Breast epithelium (tissue), 3 donors: ENCODE results near the gene NRXN3.

Source experiments
- CTCF ChIP-seq, 3 donors: fragments of 450-650 bp; IDR thresholded peaks; one replicate each; pipeline ENCODE4 v1.5.1; 2016 to 2017; ENCODE audit warnings: antibody characterized with exemption in 3 of 3, mild to moderate bottlenecking in 3 of 3, moderate library complexity in 3 of 3
- POLR2A ChIP-seq: fragments of 450-650 bp; IDR thresholded peaks from one replicate; pipeline ENCODE4 v1.6.1; 2016; ENCODE audit warnings: antibody characterized with exemption, mild to moderate bottlenecking, moderate library complexity
- POLR2AphosphoS5 ChIP-seq, 3 donors: sonication (generic); formaldehyde crosslinking; IDR thresholded peaks; one replicate each; pipeline ENCODE4 v1.6.1; 2017; ENCODE audit warnings: antibody characterized with exemption in 3 of 3

GRCh38 chr14:78885884-78886283 lies 715.7 kb downstream of the NRXN3 start:
- TF ChIP-seq CTCF (IDR thresholded peaks at IDR 0.05) (no peak), POLR2AphosphoS5 (IDR thresholded peaks at IDR 0.05) (no peak), POLR2A (no peak)
